Loucy (cell line): ENCODE measurements around the gene KIF3B.

Experiments
- EZH2phosphoT487 ChIP-seq: fragments of 200-600 bp; IDR thresholded peaks from 2 replicates; pipeline ENCODE4 v1.6.1; 2018; ENCODE audit warnings: antibody characterized with exemption, mild to moderate bottlenecking, moderate library complexity, borderline replicate concordance
- TF ChIP-seq, protein P1 (sequence below): fragments of 200-600 bp; sonication (generic); conservative IDR thresholded peaks from 2 replicates; pipeline ENCODE4 v1.5.1; 2014; ENCODE audit warnings: mild to moderate bottlenecking, antibody characterized with exemption, low read length

DNA sequence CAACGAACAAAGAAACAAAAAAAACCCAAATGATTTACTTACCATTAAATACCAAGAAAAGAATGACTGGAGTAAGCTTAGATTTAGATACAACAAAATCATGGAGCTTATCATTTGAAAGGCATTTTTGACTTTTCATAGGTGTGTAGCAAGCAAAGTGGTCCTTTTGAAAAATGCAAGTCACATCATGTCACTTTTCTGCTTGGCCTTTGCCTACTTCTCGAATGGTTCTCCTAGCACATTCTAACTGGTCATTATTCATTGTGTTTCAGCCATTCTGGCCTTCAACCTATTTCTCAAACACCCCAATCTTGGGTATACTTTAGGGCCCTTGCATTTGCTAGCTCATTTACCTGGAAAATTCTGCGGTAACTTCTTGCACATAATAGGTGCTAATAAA lies 103.3 kb downstream of the KIF3B start:
- TF ChIP-seq, protein P1, sequence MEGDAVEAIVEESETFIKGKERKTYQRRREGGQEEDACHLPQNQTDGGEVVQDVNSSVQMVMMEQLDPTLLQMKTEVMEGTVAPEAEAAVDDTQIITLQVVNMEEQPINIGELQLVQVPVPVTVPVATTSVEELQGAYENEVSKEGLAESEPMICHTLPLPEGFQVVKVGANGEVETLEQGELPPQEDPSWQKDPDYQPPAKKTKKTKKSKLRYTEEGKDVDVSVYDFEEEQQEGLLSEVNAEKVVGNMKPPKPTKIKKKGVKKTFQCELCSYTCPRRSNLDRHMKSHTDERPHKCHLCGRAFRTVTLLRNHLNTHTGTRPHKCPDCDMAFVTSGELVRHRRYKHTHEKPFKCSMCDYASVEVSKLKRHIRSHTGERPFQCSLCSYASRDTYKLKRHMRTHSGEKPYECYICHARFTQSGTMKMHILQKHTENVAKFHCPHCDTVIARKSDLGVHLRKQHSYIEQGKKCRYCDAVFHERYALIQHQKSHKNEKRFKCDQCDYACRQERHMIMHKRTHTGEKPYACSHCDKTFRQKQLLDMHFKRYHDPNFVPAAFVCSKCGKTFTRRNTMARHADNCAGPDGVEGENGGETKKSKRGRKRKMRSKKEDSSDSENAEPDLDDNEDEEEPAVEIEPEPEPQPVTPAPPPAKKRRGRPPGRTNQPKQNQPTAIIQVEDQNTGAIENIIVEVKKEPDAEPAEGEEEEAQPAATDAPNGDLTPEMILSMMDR = no peak
- no peak for TF ChIP-seq EZH2phosphoT487
